Activated CD4-positive, alpha-beta T cell treated with anti-CD3 and anti-CD28 coated beads, Interleukin-2, amount 50 U/mL, for 1 hour (primary cell): ENCODE data around the gene RPS14.
"Not testable (repeated sequence)": the region's sequence is repeated elsewhere in the genome, so short reads cannot be mapped to it uniquely, and the experiment has no call there.

Experiments used
- DNase-seq: peaks from one replicate; pipeline ENCODE4 v3.0.0-alpha.2; 2020

The RPS14 gene

GRCh38 chr5:150476568-150476967, 27.0 kb upstream of the RPS14 start:
- DNase-seq: not testable (repeated sequence)

- DNase-seq: no peak
Observed at GRCh38 chr5:150473673-150474358, 24.3 kb upstream of the RPS14 start.

GRCh38 chr5:150469718-150470469, 20.4 kb upstream of the RPS14 start:
- no peak for DNase-seq

- DNase-seq: no peak
Observed at GRCh38 chr5:150468206-150468605, 18.7 kb upstream of the RPS14 start.

GRCh38 chr5:150465927-150466326, 16.4 kb upstream of the RPS14 start:
- no peak for DNase-seq

- DNase-seq: no peak
Observed at GRCh38 chr5:150464554-150465012, 15.0 kb upstream of the RPS14 start.

GRCh38 chr5:150461231-150461630, 11.7 kb upstream of the RPS14 start:
- no peak for DNase-seq

- DNase-seq: no peak
Observed at GRCh38 chr5:150460781-150461180, 11.2 kb upstream of the RPS14 start.

- peak; percentile 87 for DNase-seq
Observed at GRCh38 chr5:150458802-150459557, 9.4 kb upstream of the RPS14 start.

- DNase-seq: no peak
Observed at GRCh38 chr5:150457562-150458240, 8.2 kb upstream of the RPS14 start.

GRCh38 chr5:150457121-150457520, 7.6 kb upstream of the RPS14 start:
- DNase-seq: no peak

- DNase-seq: no peak
Observed at GRCh38 chr5:150454492-150455229, 5.1 kb upstream of the RPS14 start.

GRCh38 chr5:150454027-150454426, 4.5 kb upstream of the RPS14 start:
- not testable (repeated sequence) for DNase-seq

- DNase-seq: no peak
Observed at GRCh38 chr5:150452914-150453313, 3.4 kb upstream of the RPS14 start.

GRCh38 chr5:150451594-150451993, 2.1 kb upstream of the RPS14 start:
- DNase-seq: no peak

- no peak for DNase-seq
Observed at GRCh38 chr5:150448952-150449516, 505 bp downstream of the RPS14 start.

- no peak for DNase-seq
Observed at GRCh38 chr5:150448334-150448733, 1.2 kb downstream of the RPS14 start.

- DNase-seq: no peak
Observed at GRCh38 chr5:150447188-150447587, 2.4 kb downstream of the RPS14 start.

GRCh38 chr5:150446583-150446982, 3.0 kb downstream of the RPS14 start:
- DNase-seq: no peak

- no peak for DNase-seq
Observed at GRCh38 chr5:150446088-150446487, 3.5 kb downstream of the RPS14 start.

- no peak for DNase-seq
Observed at GRCh38 chr5:150444770-150445169, 4.8 kb downstream of the RPS14 start.
